ENCODE measurements around the gene ARL6IP4.

GRCh38 chr12:122965321-122965751 lies 15.1 kb upstream of the ARL6IP4 start:
- TF ChIP-seq, protein P1, sequence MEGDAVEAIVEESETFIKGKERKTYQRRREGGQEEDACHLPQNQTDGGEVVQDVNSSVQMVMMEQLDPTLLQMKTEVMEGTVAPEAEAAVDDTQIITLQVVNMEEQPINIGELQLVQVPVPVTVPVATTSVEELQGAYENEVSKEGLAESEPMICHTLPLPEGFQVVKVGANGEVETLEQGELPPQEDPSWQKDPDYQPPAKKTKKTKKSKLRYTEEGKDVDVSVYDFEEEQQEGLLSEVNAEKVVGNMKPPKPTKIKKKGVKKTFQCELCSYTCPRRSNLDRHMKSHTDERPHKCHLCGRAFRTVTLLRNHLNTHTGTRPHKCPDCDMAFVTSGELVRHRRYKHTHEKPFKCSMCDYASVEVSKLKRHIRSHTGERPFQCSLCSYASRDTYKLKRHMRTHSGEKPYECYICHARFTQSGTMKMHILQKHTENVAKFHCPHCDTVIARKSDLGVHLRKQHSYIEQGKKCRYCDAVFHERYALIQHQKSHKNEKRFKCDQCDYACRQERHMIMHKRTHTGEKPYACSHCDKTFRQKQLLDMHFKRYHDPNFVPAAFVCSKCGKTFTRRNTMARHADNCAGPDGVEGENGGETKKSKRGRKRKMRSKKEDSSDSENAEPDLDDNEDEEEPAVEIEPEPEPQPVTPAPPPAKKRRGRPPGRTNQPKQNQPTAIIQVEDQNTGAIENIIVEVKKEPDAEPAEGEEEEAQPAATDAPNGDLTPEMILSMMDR (IDR thresholded peaks at IDR 0.05): no peak
- no peak for TF ChIP-seq POLR2A (IDR thresholded peaks at IDR 0.05)

All from lower leg skin (tissue), 3 donors.